Neuronal stem cell (in vitro differentiated cells): ENCODE data around the gene DNER.
A peak's percentile ranks its signal among the peaks of the same experiment; 100 is the strongest.

ENCODE experiments used
- DNase-seq: peaks from one replicate; pipeline ENCODE4 v3.0.0-alpha.2; 2013; ENCODE audit warnings: low spot score
- H2AFZ ChIP-seq: one replicate; pipeline ENCODE4 v1.6.1; 2013; ENCODE audit warnings: mild to moderate bottlenecking, low read length, inconsistent platforms
- H2AK5ac ChIP-seq: 2 replicates; pipeline ENCODE4 v1.6.1; 2013; ENCODE audit warnings: low read depth, mild to moderate bottlenecking, inconsistent platforms, low read length, moderate library complexity, mixed read lengths
- H2BK120ac ChIP-seq: 2 replicates; pipeline ENCODE4 v1.6.1; 2013; ENCODE audit warnings: low read depth, mild to moderate bottlenecking, inconsistent platforms, low read length, moderate library complexity, mixed read lengths
- H2BK12ac ChIP-seq: one replicate; pipeline ENCODE4 v1.6.1; 2013; ENCODE audit warnings: low read length, inconsistent platforms
- H2BK15ac ChIP-seq: 2 replicates; pipeline ENCODE4 v1.6.1; 2013; ENCODE audit warnings: mild to moderate bottlenecking, low read length, inconsistent platforms, mixed read lengths
- H2BK5ac ChIP-seq: one replicate; pipeline ENCODE4 v1.6.1; 2013; ENCODE audit warnings: inconsistent platforms, mild to moderate bottlenecking, low read length, moderate library complexity
- H3K14ac ChIP-seq: one replicate; pipeline ENCODE4 v1.6.1; 2013; ENCODE audit warnings: low read length, inconsistent platforms
- H3K18ac ChIP-seq: 2 replicates; pipeline ENCODE4 v1.6.1; 2013; ENCODE audit warnings: low read length, inconsistent platforms
- H3K23ac ChIP-seq: 2 replicates; pipeline ENCODE4 v1.6.1; 2013; ENCODE audit warnings: low read depth, mild to moderate bottlenecking, mixed read lengths, low read length, inconsistent platforms; ENCODE audit not compliant: poor library complexity
- H3K27ac ChIP-seq: replicated peaks from 3 replicates; pipeline ENCODE4 v1.5.1; 2013; ENCODE audit warnings: low read length, inconsistent platforms
- H3K27me3 ChIP-seq, 3 experiments: 2 replicates each; pipeline ENCODE4 v1.6.1; 2013; ENCODE audit warnings: low read length in 3 of 3, mild to moderate bottlenecking in 2 of 3, inconsistent platforms in 1 of 3, low read depth in 1 of 3, mixed read lengths in 1 of 3, moderate library complexity in 1 of 3; ENCODE audit not compliant: control insufficient read depth in 3 of 3, insufficient read depth in 3 of 3
- H3K36me3 ChIP-seq, 2 donors: replicated peaks in 1 of 2; 2 replicates each; pipeline ENCODE4 v1.6.1; 2013; ENCODE audit warnings: low read length in 2 of 2; ENCODE audit not compliant: control insufficient read depth in 2 of 2, insufficient read depth in 2 of 2
- H3K4ac ChIP-seq: 2 replicates; pipeline ENCODE4 v1.6.1; 2013; ENCODE audit warnings: inconsistent platforms, mild to moderate bottlenecking, low read length, moderate library complexity
- H3K4me1 ChIP-seq, 2 donors: 1 replicate in 1 of 2; 2 replicates in 1 of 2; pipeline ENCODE4 v1.6.1; 2013; ENCODE audit warnings: low read length in 2 of 2, low read depth in 1 of 2; ENCODE audit not compliant: control insufficient read depth in 2 of 2, insufficient read depth in 1 of 2
- H3K4me2 ChIP-seq: one replicate; pipeline ENCODE4 v1.6.1; 2013; ENCODE audit warnings: mild to moderate bottlenecking, low read length, inconsistent platforms; ENCODE audit not compliant: insufficient read depth, poor library complexity, severe bottlenecking
- H3K4me3 ChIP-seq, 2 donors: 2 replicates each; pipeline ENCODE4 v1.5.1; 2013; ENCODE audit warnings: low read length in 2 of 2, mild to moderate bottlenecking in 2 of 2, inconsistent platforms in 1 of 2, moderate library complexity in 1 of 2
- H3K79me1 ChIP-seq: one replicate; pipeline ENCODE4 v1.6.1; 2013; ENCODE audit warnings: low read depth, mild to moderate bottlenecking, inconsistent platforms, low read length, moderate library complexity
- H3K9ac ChIP-seq: one replicate; pipeline ENCODE4 v1.6.1; 2013; ENCODE audit warnings: mild to moderate bottlenecking, low read depth, low read length, inconsistent platforms; ENCODE audit not compliant: poor library complexity
- H3K9me3 ChIP-seq, 2 donors: replicated peaks in 1 of 2; 2 replicates each; pipeline versions ENCODE3 to v1.6.1; 2013; ENCODE audit warnings: low read length in 2 of 2, mild to moderate bottlenecking in 2 of 2, inconsistent platforms in 1 of 2, low read depth in 1 of 2, mixed read lengths in 1 of 2, moderate library complexity in 1 of 2; ENCODE audit not compliant: control insufficient read depth in 2 of 2, insufficient read depth in 1 of 2
- H4K8ac ChIP-seq: one replicate; pipeline ENCODE4 v1.6.1; 2013; ENCODE audit warnings: low read depth, mild to moderate bottlenecking, inconsistent platforms, low read length, moderate library complexity
- H4K91ac ChIP-seq: one replicate; pipeline ENCODE4 v1.6.1; 2013; ENCODE audit warnings: low read length, low read depth, mild to moderate bottlenecking, inconsistent platforms; ENCODE audit not compliant: poor library complexity
- WGBS, 2 donors: extraction: QIAGEN DNeasy Blood & Tissue Kit; methylation state at CpG; one replicate each; pipeline ENCODE4 v1.1.7; 2013; ENCODE audit warnings: missing lambda C conversion rate in 2 of 2, mixed read lengths in 1 of 2; ENCODE audit not compliant: insufficient read length in 2 of 2, insufficient replicate concordance in 1 of 2; ENCODE audit errors: extremely low coverage in 2 of 2; 5-methylcytosine and 5-hydroxymethylcytosine counted together

DNER gene

GRCh38 chr2:229564300-229564907 lies 150.0 kb downstream of the DNER start:
- Histone ChIP-seq H3K36me3 (no peaks in the 10 kb centered on the region), H3K4me3 (peak overlapping the region in 1 of 2 donors; percentile 0), H3K18ac (no peak overlapping the region), H3K4me2 (no peak overlapping the region), H4K91ac (no peak overlapping the region), H2AK5ac (no peak overlapping the region), H3K23ac (no peak overlapping the region), H2BK15ac (no peak overlapping the region), H3K9me3 (no peaks in the 10 kb centered on the region), H3K4ac (no peak overlapping the region), H3K27ac (no peak overlapping the region), H4K8ac (no peak overlapping the region), H3K27me3 (peaks cover 0 to 1% (median 0%) of the 10 kb centered on the region in 3 experiments), H2BK12ac (no peak overlapping the region), H3K79me1 (no peaks in the 10 kb centered on the region), H3K14ac (no peak overlapping the region), H2BK120ac (no peak overlapping the region), H2AFZ (no peak overlapping the region), H2BK5ac (no peak overlapping the region), H3K9ac (no peak overlapping the region), H3K4me1 (no peaks in the 10 kb centered on the region)
- 95 to 100% methylated on average over 2 of the region's 2 CpGs for WGBS, 2 donors
- no peak for DNase-seq

- Histone ChIP-seq H3K27me3 (peaks cover 0 to 1% (median 0%) of the 10 kb centered on the region in 3 experiments), H3K79me1 (no peaks in the 10 kb centered on the region), H2AFZ (no peak overlapping the region), H2BK120ac (no peak overlapping the region), H3K14ac (no peak overlapping the region), H4K91ac (no peak overlapping the region), H2AK5ac (no peak overlapping the region), H3K4me1 (no peaks in the 10 kb centered on the region), H2BK12ac (no peak overlapping the region), H3K18ac (no peak overlapping the region), H2BK5ac (no peak overlapping the region), H3K4me3 (peak overlapping the region in 1 of 2 donors; percentile 66), H3K9me3 (no peaks in the 10 kb centered on the region), H4K8ac (no peak overlapping the region), H3K27ac (no peak overlapping the region), H3K4ac (no peak overlapping the region), H3K9ac (peak overlapping the region; percentile 72), H3K36me3 (no peaks in the 10 kb centered on the region), H2BK15ac (no peak overlapping the region), H3K4me2 (no peak overlapping the region), H3K23ac (peak overlapping the region; percentile 20)
- DNase-seq, result no peak
- WGBS, 2 donors, result 100% methylated on average over 5 of the region's 5 CpGs
Measured at GRCh38 chr2:229563388-229563787, 151.0 kb downstream of the DNER start.

GRCh38 chr2:229562472-229563127 lies 151.8 kb downstream of the DNER start:
- no peak overlapping the region for H2AK5ac ChIP-seq
- no peak overlapping the region for H3K27ac ChIP-seq
- H3K4ac ChIP-seq, result no peak overlapping the region
- H3K9ac ChIP-seq, result no peak overlapping the region
- H4K91ac ChIP-seq, result no peak overlapping the region
- H2BK15ac ChIP-seq, result no peak overlapping the region
- H3K27me3 ChIP-seq, result peaks cover 0 to 1% (median 0%) of the 10 kb centered on the region in 3 experiments
- H3K23ac ChIP-seq, result no peak overlapping the region
- no peaks in the 10 kb centered on the region for H3K9me3 ChIP-seq
- no peak overlapping the region for H2BK5ac ChIP-seq
- H3K4me3 ChIP-seq, result no peak overlapping the region
- no peak overlapping the region for H3K14ac ChIP-seq
- no peaks in the 10 kb centered on the region for H3K79me1 ChIP-seq
- H3K18ac ChIP-seq, result no peak overlapping the region
- H3K4me1 ChIP-seq, result no peaks in the 10 kb centered on the region
- no peaks in the 10 kb centered on the region for H3K36me3 ChIP-seq
- H2AFZ ChIP-seq, result no peak overlapping the region
- no peak for DNase-seq
- H4K8ac ChIP-seq, result no peak overlapping the region
- H3K4me2 ChIP-seq, result no peak overlapping the region
- no CpG with 5 or more reads among the region's 1 CpG for WGBS, 2 donors
- H2BK12ac ChIP-seq, result no peak overlapping the region
- H2BK120ac ChIP-seq, result no peak overlapping the region

GRCh38 chr2:229559986-229560385 lies 154.4 kb downstream of the DNER start:
- Histone ChIP-seq H3K23ac (no peak overlapping the region), H3K27ac (no peak overlapping the region), H2BK15ac (no peak overlapping the region), H3K4ac (no peak overlapping the region), H3K4me3 (no peak overlapping the region), H3K79me1 (no peaks in the 10 kb centered on the region), H3K4me2 (no peak overlapping the region), H3K18ac (no peak overlapping the region), H3K9me3 (no peaks in the 10 kb centered on the region), H3K14ac (no peak overlapping the region), H2AK5ac (no peak overlapping the region), H2BK5ac (no peak overlapping the region), H3K27me3 (peaks cover 0 to 1% (median 0%) of the 10 kb centered on the region in 3 experiments), H3K36me3 (no peaks in the 10 kb centered on the region), H3K9ac (no peak overlapping the region), H3K4me1 (no peaks in the 10 kb centered on the region), H4K91ac (no peak overlapping the region), H2BK120ac (no peak overlapping the region), H4K8ac (no peak overlapping the region), H2AFZ (no peak overlapping the region), H2BK12ac (no peak overlapping the region)
- no CpG with 5 or more reads among the region's 1 CpG for whole genome bisulfite sequencing, 2 donors
- DNase-seq, result no peak
